ENCODE data around the gene ZC3H7B. TPM values are rescaled to one million over a fixed set of nuclear protein-coding genes. Genes with fewer than 3 reads are reported as not detected.

ZC3H7B gene
- polyA plus RNA-seq, 1 donor (not counting 4 experiments of a cell fraction or from before 2014, with no cell fraction given): 24.2 TPM

DNA sequence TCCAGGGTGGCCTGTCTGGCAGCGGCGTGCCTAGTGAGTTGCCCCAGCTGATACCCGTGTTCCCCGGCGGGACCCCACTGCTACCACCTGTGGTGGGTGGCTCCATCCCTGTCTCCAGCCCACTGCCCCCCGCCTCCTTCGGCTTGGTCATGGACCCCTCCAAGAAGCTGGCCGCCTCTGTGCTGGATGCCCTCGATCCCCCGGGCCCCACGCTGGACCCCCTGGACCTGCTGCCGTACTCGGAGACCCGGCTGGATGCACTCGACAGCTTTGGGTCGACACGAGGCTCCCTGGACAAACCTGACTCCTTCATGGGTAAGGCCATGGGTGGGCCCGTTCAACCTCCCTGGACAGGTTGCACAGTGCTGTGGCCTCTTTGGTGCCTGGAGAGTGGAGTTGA lies 38.5 kb downstream of the ZC3H7B start:
- no peak for TF ChIP-seq EZH2 (IDR thresholded peaks at IDR 0.05; ENCODE audit: low read length)
- TF ChIP-seq, protein P1, sequence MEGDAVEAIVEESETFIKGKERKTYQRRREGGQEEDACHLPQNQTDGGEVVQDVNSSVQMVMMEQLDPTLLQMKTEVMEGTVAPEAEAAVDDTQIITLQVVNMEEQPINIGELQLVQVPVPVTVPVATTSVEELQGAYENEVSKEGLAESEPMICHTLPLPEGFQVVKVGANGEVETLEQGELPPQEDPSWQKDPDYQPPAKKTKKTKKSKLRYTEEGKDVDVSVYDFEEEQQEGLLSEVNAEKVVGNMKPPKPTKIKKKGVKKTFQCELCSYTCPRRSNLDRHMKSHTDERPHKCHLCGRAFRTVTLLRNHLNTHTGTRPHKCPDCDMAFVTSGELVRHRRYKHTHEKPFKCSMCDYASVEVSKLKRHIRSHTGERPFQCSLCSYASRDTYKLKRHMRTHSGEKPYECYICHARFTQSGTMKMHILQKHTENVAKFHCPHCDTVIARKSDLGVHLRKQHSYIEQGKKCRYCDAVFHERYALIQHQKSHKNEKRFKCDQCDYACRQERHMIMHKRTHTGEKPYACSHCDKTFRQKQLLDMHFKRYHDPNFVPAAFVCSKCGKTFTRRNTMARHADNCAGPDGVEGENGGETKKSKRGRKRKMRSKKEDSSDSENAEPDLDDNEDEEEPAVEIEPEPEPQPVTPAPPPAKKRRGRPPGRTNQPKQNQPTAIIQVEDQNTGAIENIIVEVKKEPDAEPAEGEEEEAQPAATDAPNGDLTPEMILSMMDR (optimal IDR thresholded peaks at IDR 0.05 in 1 of 3, IDR thresholded peaks at IDR 0.05 in 1 of 3, conservative IDR thresholded peaks at IDR 0.05 in 1 of 3; ENCODE audit: extremely low read depth in 1 of 3, insufficient read depth in 2 of 3, low read length in 3 of 3): no peak
- Histone ChIP-seq H3K36me3 (ENCODE audit: control insufficient read depth in 2 of 2, extremely low read depth in 1 of 2, insufficient read depth in 2 of 2, low read length in 2 of 2) (peaks cover 23 to 38% of the 10 kb centered on the region in 2 experiments), H3K9me1 (ENCODE audit: control insufficient read depth, extremely low read depth, insufficient read depth, low read length) (no peaks in the 10 kb centered on the region), H2AFZ (ENCODE audit: control insufficient read depth, low read length) (no peak overlapping the region), H3K4me3 (ENCODE audit: control insufficient read depth in 2 of 3, extremely low read depth in 1 of 3, insufficient read depth in 2 of 3, low read depth in 1 of 3, low read length in 3 of 3) (no peak overlapping the region), H3K27me3 (ENCODE audit: control insufficient read depth, extremely low read depth, insufficient read depth, low read length) (no peaks in the 10 kb centered on the region), H3K27ac (ENCODE audit: control insufficient read depth, insufficient read depth, low read length) (no peak overlapping the region), H3K79me2 (ENCODE audit: control insufficient read depth, insufficient read depth, low read length) (no peaks in the 10 kb centered on the region), H3K4me1 (ENCODE audit: control insufficient read depth, extremely low read depth, insufficient read depth, low read length) (no peaks in the 10 kb centered on the region), H3K9me3 (ENCODE audit: control insufficient read depth, low read depth, low read length) (no peaks in the 10 kb centered on the region), H3K4me2 (ENCODE audit: control insufficient read depth, extremely low read depth, insufficient read depth, low read depth, low read length) (no peak overlapping the region), H3K9ac (ENCODE audit: control insufficient read depth, extremely low read depth, insufficient read depth, low read length) (no peak overlapping the region), H4K20me1 (ENCODE audit: control insufficient read depth, extremely low read depth, insufficient read depth, low read length) (no peaks in the 10 kb centered on the region)
- dilution Hi-C loops (cut with MboI; ENCODE audit: extremely low pct_ligation_motif_present, low sequenced_read_pairs): no loop called here
- FAIRE-seq (no peak), DNase-seq (ENCODE audit: low read depth, low spot score) (no peak)

DNA sequence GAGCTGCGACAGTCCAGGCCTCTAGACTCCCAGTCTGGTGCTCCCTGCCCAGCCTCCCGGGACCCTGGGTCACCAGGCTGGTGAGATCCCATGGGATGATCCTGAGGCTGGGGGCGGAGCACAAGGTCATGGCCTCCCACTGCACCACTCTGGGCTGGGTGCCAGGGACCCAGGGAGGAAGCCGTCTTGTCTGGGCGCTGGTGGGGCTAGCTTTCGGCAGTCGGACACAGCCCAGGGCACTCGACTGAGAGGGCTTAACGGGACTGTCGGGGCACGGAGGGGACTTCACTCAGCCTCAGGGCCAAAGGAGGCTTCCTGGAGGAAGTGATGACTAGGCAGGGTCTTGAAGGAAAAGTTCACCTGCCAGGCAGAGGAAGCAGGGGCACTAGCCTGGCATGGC lies 39.0 kb downstream of the ZC3H7B start:
- Histone ChIP-seq H3K9ac (ENCODE audit: control insufficient read depth, extremely low read depth, insufficient read depth, low read length) (no peak overlapping the region), H2AFZ (ENCODE audit: control insufficient read depth, low read length) (no peak overlapping the region), H3K79me2 (ENCODE audit: control insufficient read depth, insufficient read depth, low read length) (no peaks in the 10 kb centered on the region), H3K4me3 (ENCODE audit: control insufficient read depth in 2 of 3, extremely low read depth in 1 of 3, insufficient read depth in 2 of 3, low read depth in 1 of 3, low read length in 3 of 3) (no peak overlapping the region), H3K9me3 (ENCODE audit: control insufficient read depth, low read depth, low read length) (no peaks in the 10 kb centered on the region), H3K4me2 (ENCODE audit: control insufficient read depth, extremely low read depth, insufficient read depth, low read depth, low read length) (no peak overlapping the region), H4K20me1 (ENCODE audit: control insufficient read depth, extremely low read depth, insufficient read depth, low read length) (no peaks in the 10 kb centered on the region), H3K27ac (ENCODE audit: control insufficient read depth, insufficient read depth, low read length) (no peak overlapping the region), H3K9me1 (ENCODE audit: control insufficient read depth, extremely low read depth, insufficient read depth, low read length) (no peaks in the 10 kb centered on the region), H3K4me1 (ENCODE audit: control insufficient read depth, extremely low read depth, insufficient read depth, low read length) (no peaks in the 10 kb centered on the region), H3K27me3 (ENCODE audit: control insufficient read depth, extremely low read depth, insufficient read depth, low read length) (no peaks in the 10 kb centered on the region), H3K36me3 (ENCODE audit: control insufficient read depth in 2 of 2, extremely low read depth in 1 of 2, insufficient read depth in 2 of 2, low read length in 2 of 2) (peaks cover 23 to 37% of the 10 kb centered on the region in 2 experiments)
- FAIRE-seq (no peak), DNase-seq (ENCODE audit: low read depth, low spot score) (no peak)
- TF ChIP-seq, protein P1 (optimal IDR thresholded peaks at IDR 0.05 in 1 of 3, IDR thresholded peaks at IDR 0.05 in 1 of 3, conservative IDR thresholded peaks at IDR 0.05 in 1 of 3; ENCODE audit: extremely low read depth in 1 of 3, insufficient read depth in 2 of 3, low read length in 3 of 3): no peak
- TF ChIP-seq EZH2 (IDR thresholded peaks at IDR 0.05; ENCODE audit: low read length): no peak
- dilution Hi-C loops (cut with MboI; ENCODE audit: extremely low pct_ligation_motif_present, low sequenced_read_pairs): no loop called here

All from keratinocyte (primary cell).